Thoracic aorta (tissue), 2 donors: ENCODE measurements around the gene JMJD4. TPM values are rescaled to one million over a fixed set of nuclear protein-coding genes. Genes with fewer than 3 reads are reported as not detected.

ENCODE experiments used
- ATAC-seq: fragments of 150-250 bp; one replicate; pipeline ENCODE4 v1.8.0; 2017; ENCODE audit warnings: low read depth; ENCODE audit not compliant: insufficient number of reproducible peaks, low FRiP score
- DNase-seq: peaks from one replicate; pipeline ENCODE4 v3.0.0-alpha.2; 2020; ENCODE audit warnings: low spot score
- H3K27ac ChIP-seq, 2 donors: fragments of 200-600 bp; sonication (generic); 1 replicate in 1 of 2; 2 replicates in 1 of 2; pipeline ENCODE4 v1.5.1; 2016; ENCODE audit warnings: mild to moderate bottlenecking in 2 of 2, moderate library complexity in 2 of 2
- H3K27me3 ChIP-seq: fragments of 200-600 bp; sonication (generic); replicated peaks from 2 replicates; pipeline ENCODE4 v1.6.0; 2016; ENCODE audit warnings: mild to moderate bottlenecking; ENCODE audit not compliant: insufficient read depth
- H3K36me3 ChIP-seq: fragments of 200-600 bp; sonication (generic); one replicate; pipeline ENCODE4 v1.5.1; 2016
- H3K4me1 ChIP-seq, 2 donors: fragments of 200-600 bp; sonication (generic); 1 replicate in 1 of 2; 2 replicates in 1 of 2; pipeline versions ENCODE4 v1.5.1 to v1.6.0; 2016; ENCODE audit warnings: low read depth in 2 of 2, mild to moderate bottlenecking in 1 of 2; ENCODE audit not compliant: control insufficient read depth in 1 of 2
- H3K4me3 ChIP-seq: fragments of 200-600 bp; sonication (generic); 2 replicates; pipeline ENCODE4 v1.5.1; 2016; ENCODE audit warnings: mild to moderate bottlenecking
- H3K9me3 ChIP-seq: fragments of 200-600 bp; sonication (generic); 2 replicates; pipeline ENCODE4 v1.5.1; 2016
- total RNA-seq, 2 donors: library from RNA; depleted of rRNA; stranded (reverse); fragments of >200 nt; gene quantifications; one replicate each; pipeline versions ENCODE4 v1.1.0 to v1.2.3, GENCODE V29; 2016
- TF ChIP-seq, protein P1 (sequence below): fragments of 200-600 bp; sonication (generic); IDR thresholded peaks from one replicate; pipeline ENCODE4 v1.5.1; 2019; ENCODE audit warnings: antibody characterized with exemption

The JMJD4 gene
- total RNA-seq, 2 donors from 2014 or later: 19.4 to 24.2 TPM

DNA sequence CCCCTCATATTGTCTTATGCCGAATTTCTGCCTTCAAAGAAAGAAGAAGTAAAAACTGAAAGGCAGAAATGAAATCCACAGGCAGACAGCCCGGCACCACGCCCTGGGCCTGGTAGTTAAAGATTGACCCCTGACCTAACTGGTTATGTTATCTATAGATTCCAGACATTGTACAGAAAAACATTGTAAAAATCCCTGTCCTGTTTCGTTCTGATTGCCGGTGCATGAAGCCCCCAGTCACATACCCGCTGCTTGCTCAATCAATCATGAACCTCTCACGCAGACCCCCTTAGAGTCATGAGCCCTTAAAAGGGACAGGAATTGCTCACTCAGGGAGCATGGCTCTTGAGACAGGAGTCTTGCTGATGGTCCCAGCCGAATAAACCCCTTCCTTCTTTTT, 49.3 kb downstream of the JMJD4 start:
- no peak for ATAC-seq
- Histone ChIP-seq H3K36me3 (no peaks in the 10 kb centered on the region), H3K9me3 (peaks cover 68% of the 10 kb centered on the region), H3K4me1 (no peaks in the 10 kb centered on the region), H3K27me3 (no peaks in the 10 kb centered on the region), H3K4me3 (no peak overlapping the region), H3K27ac (no peak overlapping the region)
- no peak for DNase-seq
- TF ChIP-seq, protein P1, sequence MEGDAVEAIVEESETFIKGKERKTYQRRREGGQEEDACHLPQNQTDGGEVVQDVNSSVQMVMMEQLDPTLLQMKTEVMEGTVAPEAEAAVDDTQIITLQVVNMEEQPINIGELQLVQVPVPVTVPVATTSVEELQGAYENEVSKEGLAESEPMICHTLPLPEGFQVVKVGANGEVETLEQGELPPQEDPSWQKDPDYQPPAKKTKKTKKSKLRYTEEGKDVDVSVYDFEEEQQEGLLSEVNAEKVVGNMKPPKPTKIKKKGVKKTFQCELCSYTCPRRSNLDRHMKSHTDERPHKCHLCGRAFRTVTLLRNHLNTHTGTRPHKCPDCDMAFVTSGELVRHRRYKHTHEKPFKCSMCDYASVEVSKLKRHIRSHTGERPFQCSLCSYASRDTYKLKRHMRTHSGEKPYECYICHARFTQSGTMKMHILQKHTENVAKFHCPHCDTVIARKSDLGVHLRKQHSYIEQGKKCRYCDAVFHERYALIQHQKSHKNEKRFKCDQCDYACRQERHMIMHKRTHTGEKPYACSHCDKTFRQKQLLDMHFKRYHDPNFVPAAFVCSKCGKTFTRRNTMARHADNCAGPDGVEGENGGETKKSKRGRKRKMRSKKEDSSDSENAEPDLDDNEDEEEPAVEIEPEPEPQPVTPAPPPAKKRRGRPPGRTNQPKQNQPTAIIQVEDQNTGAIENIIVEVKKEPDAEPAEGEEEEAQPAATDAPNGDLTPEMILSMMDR: no peak

Other genes starting within 250 kb of the JMJD4 start
- gene ZNF678, start 171.7 kb downstream of the JMJD4 start, total RNA-seq: 10 to 100 TPM in 1 of 2 donors, 1 to 10 TPM in 1; 7.1 to 10.6 TPM
- gene SNAP47, start 133 bp upstream of the JMJD4 start, total RNA-seq: 10 to 100 TPM; 26.3 to 42.4 TPM
- gene PRSS38, start 80.4 kb upstream of the JMJD4 start, total RNA-seq: not detected
- 1 to 10 TPM; 1.2 to 7.9 TPM for gene WNT9A, start 212.6 kb upstream of the JMJD4 start, total RNA-seq